HEK293 (cell line): ENCODE data around the gene PCSK2.

Experiments
- CTCF ChIA-PET: fragments of 350-600 bp; formaldehyde crosslinking; extraction: SDS; loops from one replicate; lab custom pipeline; 2021; ENCODE audit warnings: antibody characterized with exemption; lab: Yijun Ruan, JAX
- POLR2A ChIA-PET: fragments of 300-600 bp; formaldehyde crosslinking; extraction: SDS; loops from one replicate; lab custom pipeline; 2020; ENCODE audit warnings: antibody characterized with exemption, inconsistent platforms; lab: Yijun Ruan, JAX
- H3K27ac ChIP-seq: fragments of 200-500 bp; sonication (Bioruptor generic); 2 replicates; pipeline ENCODE4 v1.5.1; 2014; ENCODE audit warnings: low read depth, low read length, control low read depth, inconsistent platforms; ENCODE audit errors: extremely low read depth
- H3K36me3 ChIP-seq, 2 experiments: fragments of 200-500 bp in 1 of 2; sonication (Bioruptor generic) in 1 of 2; 1 replicate in 1 of 2; 2 replicates in 1 of 2; pipeline ENCODE4 v1.5.1; 2014 to 2017; ENCODE audit warnings: inconsistent platforms in 2 of 2, low read length in 2 of 2; ENCODE audit not compliant: control insufficient read depth in 2 of 2, insufficient read depth in 1 of 2
- H3K4me1 ChIP-seq: fragments of 200-500 bp; sonication (Bioruptor generic); 2 replicates; pipeline ENCODE4 v1.5.1; 2014; ENCODE audit warnings: mild to moderate bottlenecking, low read length, inconsistent platforms; ENCODE audit not compliant: control insufficient read depth, insufficient read depth
- H3K4me3 ChIP-seq: 2 replicates; pipeline ENCODE4 v1.5.1; 2011; ENCODE audit warnings: low read depth, mild to moderate bottlenecking, control low read depth, low read length, moderate library complexity
- H3K9me3 ChIP-seq: fragments of 200-500 bp; sonication (Bioruptor generic); 2 replicates; pipeline ENCODE4 v1.5.1; 2014; ENCODE audit warnings: low read depth, low read length, inconsistent platforms; ENCODE audit not compliant: control insufficient read depth, insufficient read depth
- AEBP2 ChIP-seq: fragments of 450-650 bp; formaldehyde crosslinking; IDR thresholded peaks from 2 replicates; pipeline ENCODE4 v1.5.1; 2016; ENCODE audit warnings: missing biosample characterization, missing genetic modification characterization, borderline replicate concordance
- BCL6B ChIP-seq: fragments of 450-650 bp; formaldehyde crosslinking; IDR thresholded peaks from 2 replicates; pipeline ENCODE4 v1.5.1; 2017; ENCODE audit warnings: missing biosample characterization, missing genetic modification characterization
- EGR2 ChIP-seq: fragments of 450-650 bp; formaldehyde crosslinking; IDR thresholded peaks from 2 replicates; pipeline ENCODE4 v1.5.1; 2016; ENCODE audit warnings: low read depth, missing biosample characterization, missing genetic modification characterization
- ELK4 ChIP-seq: IDR thresholded peaks from 2 replicates; pipeline ENCODE4 v1.6.1; 2011; ENCODE audit warnings: mild to moderate bottlenecking, low read depth, low read length, borderline replicate concordance
- GLI2 ChIP-seq: fragments of 450-650 bp; formaldehyde crosslinking; IDR thresholded peaks from 2 replicates; pipeline ENCODE4; 2017; ENCODE audit warnings: missing biosample characterization, missing genetic modification characterization, low read depth, borderline replicate concordance
- HIC1 ChIP-seq: fragments of 450-650 bp; formaldehyde crosslinking; IDR thresholded peaks from 2 replicates; pipeline ENCODE4 v1.5.1; 2016; ENCODE audit warnings: missing biosample characterization, missing genetic modification characterization
- KLF16 ChIP-seq: fragments of 450-650 bp; formaldehyde crosslinking; IDR thresholded peaks from 2 replicates; pipeline ENCODE4 v1.5.1; 2017; ENCODE audit warnings: missing biosample characterization, missing genetic modification characterization
- KLF17 ChIP-seq: fragments of 450-650 bp; formaldehyde crosslinking; IDR thresholded peaks from 2 replicates; pipeline ENCODE4 v1.5.1; 2016; ENCODE audit warnings: missing biosample characterization, missing genetic modification characterization
- SCRT1 ChIP-seq: fragments of 450-650 bp; formaldehyde crosslinking; IDR thresholded peaks from 2 replicates; pipeline ENCODE4 v1.5.1; 2016; ENCODE audit warnings: missing biosample characterization, missing genetic modification characterization, borderline replicate concordance
- SP2 ChIP-seq: fragments of 450-650 bp; formaldehyde crosslinking; IDR thresholded peaks from 2 replicates; pipeline ENCODE4 v1.5.1; 2016; ENCODE audit warnings: missing biosample characterization, missing genetic modification characterization
- TCF7L2 ChIP-seq: IDR thresholded peaks from 2 replicates; pipeline ENCODE4 v1.6.1; 2011; ENCODE audit warnings: low read depth, mild to moderate bottlenecking, inconsistent platforms, low read length, moderate library complexity, borderline replicate concordance
- ZIC2 ChIP-seq: fragments of 450-650 bp; formaldehyde crosslinking; IDR thresholded peaks from 2 replicates; pipeline ENCODE4 v1.5.1; 2016; ENCODE audit warnings: missing biosample characterization, missing genetic modification characterization
- ZNF121 ChIP-seq: fragments of 450-650 bp; formaldehyde crosslinking; IDR thresholded peaks from 2 replicates; pipeline ENCODE4 v1.5.1; 2016; ENCODE audit warnings: missing biosample characterization, missing genetic modification characterization
- ZNF133 ChIP-seq: fragments of 450-650 bp; formaldehyde crosslinking; IDR thresholded peaks from 2 replicates; pipeline ENCODE4 v1.5.1; 2016; ENCODE audit warnings: missing biosample characterization, missing genetic modification characterization
- ZNF140 ChIP-seq: fragments of 450-650 bp; formaldehyde crosslinking; IDR thresholded peaks from 2 replicates; pipeline ENCODE4 v1.5.1; 2016; ENCODE audit warnings: missing biosample characterization, missing genetic modification characterization
- ZNF169 ChIP-seq: fragments of 450-650 bp; formaldehyde crosslinking; IDR thresholded peaks from 2 replicates; pipeline ENCODE4 v1.5.1; 2016; ENCODE audit warnings: missing biosample characterization, missing genetic modification characterization
- ZNF174 ChIP-seq: fragments of 450-650 bp; formaldehyde crosslinking; IDR thresholded peaks from 2 replicates; pipeline ENCODE4 v1.5.0; 2017; ENCODE audit warnings: missing biosample characterization, mild to moderate bottlenecking, missing genetic modification characterization
- ZNF274 ChIP-seq, 2 experiments: fragments of 200-500 bp in 1 of 2; fragments of 450-650 bp in 1 of 2; sonication (Bioruptor generic) in 1 of 2; formaldehyde crosslinking in 1 of 2; IDR thresholded peaks; 2 replicates each; pipeline versions ENCODE4 v1.5.1 to v1.6.1; 2014 to 2016; ENCODE audit warnings: borderline replicate concordance in 1 of 2, inconsistent platforms in 1 of 2, low read length in 1 of 2, missing biosample characterization in 1 of 2, missing genetic modification characterization in 1 of 2
- ZNF335 ChIP-seq: fragments of 450-650 bp; formaldehyde crosslinking; conservative IDR thresholded peaks from 2 replicates; pipeline ENCODE4 v1.5.1; 2016; ENCODE audit warnings: missing biosample characterization, missing genetic modification characterization
- ZNF473 ChIP-seq: fragments of 450-650 bp; formaldehyde crosslinking; IDR thresholded peaks from 2 replicates; pipeline ENCODE4 v1.5.1; 2017; ENCODE audit warnings: missing biosample characterization, missing genetic modification characterization
- ZNF48 ChIP-seq: fragments of 450-650 bp; formaldehyde crosslinking; IDR thresholded peaks from 2 replicates; pipeline ENCODE4 v1.5.1; 2016; ENCODE audit warnings: missing biosample characterization, missing genetic modification characterization
- ZNF701 ChIP-seq: fragments of 450-650 bp; formaldehyde crosslinking; IDR thresholded peaks from 2 replicates; pipeline ENCODE4 v1.5.1; 2016; ENCODE audit warnings: missing biosample characterization, missing genetic modification characterization
- ZNF707 ChIP-seq: fragments of 450-650 bp; formaldehyde crosslinking; IDR thresholded peaks from 2 replicates; pipeline ENCODE4 v1.5.1; 2016; ENCODE audit warnings: missing biosample characterization, missing genetic modification characterization
- ZSCAN16 ChIP-seq: fragments of 450-650 bp; formaldehyde crosslinking; IDR thresholded peaks from 2 replicates; pipeline ENCODE4 v1.5.1; 2016; ENCODE audit warnings: missing biosample characterization, missing genetic modification characterization

PCSK2 gene

GRCh38 chr20:17282501-17282900 is 55.7 kb downstream of the PCSK2 start:
- H3K4me3 ChIP-seq = no peak overlapping the region
- no peak overlapping the region for H3K27ac ChIP-seq
- no peaks in the 10 kb centered on the region for H3K36me3 ChIP-seq
- POLR2A ChIA-PET = interaction anchor here (0.7 kb wide), 1 partner anchor 209 kb away, joined by 3 read pairs; no protein-coding TSS in a partner anchor
- CTCF ChIA-PET = interaction anchor here (0.6 to 2.3 kb wide), 12 partner anchors 13 to 1270 kb away, joined by 3 to 10 read pairs (median 4); no protein-coding TSS in a partner anchor
- TF ChIP-seq ZNF707 (tag by site-specific recombination) (no peak), HIC1 (tag by site-specific recombination) (no peak), ZNF48 (tag by site-specific recombination) (no peak), SP2 (no peak), ZNF174 (tag by site-specific recombination) (no peak), ZNF274 (IDR thresholded peaks at IDR 0.05; ENCODE audit: low read length) (no peak), ZNF274 (tag by site-specific recombination; IDR thresholded peaks at IDR 0.05; ENCODE audit: borderline replicate concordance) (no peak), ZNF133 (tag by site-specific recombination) (no peak), GLI2 (tag by site-specific recombination) (no peak), ZNF701 (tag by site-specific recombination) (no peak), EGR2 (tag by site-specific recombination) (no peak), ZNF473 (tag by site-specific recombination) (no peak), ZNF121 (no peak), TCF7L2 (no peak), ZNF140 (tag by site-specific recombination) (no peak), AEBP2 (tag by site-specific recombination) (no peak), KLF17 (no peak), ELK4 (no peak), SCRT1 (tag by site-specific recombination) (no peak), ZNF335 (tag by site-specific recombination) (no peak), ZSCAN16 (no peak)
- TF ChIP-seq, all 188 proteins: peak for 0
- H3K4me1 ChIP-seq = no peaks in the 10 kb centered on the region
- H3K9me3 ChIP-seq = no peaks in the 10 kb centered on the region

GRCh38 chr20:17287503-17287902 is 60.7 kb downstream of the PCSK2 start:
- no peak overlapping the region for H3K27ac ChIP-seq
- TF ChIP-seq BCL6B (tag by site-specific recombination) = no peak
- TF ChIP-seq KLF16 (tag by site-specific recombination) = no peak
- TF ChIP-seq ZNF335 (tag by site-specific recombination) = no peak
- TF ChIP-seq ZNF169 (tag by site-specific recombination) = no peak
- TF ChIP-seq ZIC2 = no peak
- TF ChIP-seq, all 188 proteins: peak for 0
- Histone ChIP-seq H3K4me1 (no peaks in the 10 kb centered on the region), H3K36me3 (no peaks in the 10 kb centered on the region), H3K4me3 (no peak overlapping the region), H3K9me3 (no peaks in the 10 kb centered on the region)
- ChIA-PET CTCF (interaction anchor here (0.8 kb wide), 2 partner anchors 15 to 144 kb away, joined by 3 read pairs; no protein-coding TSS in a partner anchor), POLR2A (no interaction called here)
